Activated CD8-positive, alpha-beta memory T cell treated with anti-CD3 and anti-CD28 coated beads, Interleukin-2, amount 50 U/mL, for 1 hour (primary cell): ENCODE results near the gene PNPLA3.

Experiments used
- DNase-seq: peaks from one replicate; pipeline ENCODE4 v3.0.0-alpha.2; 2020; ENCODE audit errors: extremely low read depth

Gene PNPLA3

GRCh38 chr22:43923631-43924464, at the start of gene PNPLA3:
Gene PNPLA3 (plus strand): TSS chr22:43923805. CDS start chr22:43923912, 107 bp downstream.
- peak; percentile 47 for DNase-seq

- no peak for DNase-seq
These were observed 46.6 kb upstream of the PNPLA3 start for GRCh38 chr22:43876866-43877509.

- DNase-seq, result no peak
These were observed 45.4 kb upstream of the PNPLA3 start for GRCh38 chr22:43878079-43878795.

GRCh38 chr22:43878831-43879550, 44.6 kb upstream of the PNPLA3 start:
- DNase-seq, result no peak

GRCh38 chr22:43879901-43880540, 43.6 kb upstream of the PNPLA3 start:
- DNase-seq, result no peak

- no peak for DNase-seq
These were observed 43.0 kb upstream of the PNPLA3 start for GRCh38 chr22:43880541-43880991.

- no peak for DNase-seq
These were observed 42.2 kb upstream of the PNPLA3 start for GRCh38 chr22:43881091-43882061.

GRCh38 chr22:43882122-43882767, 41.4 kb upstream of the PNPLA3 start:
- DNase-seq, result no peak

GRCh38 chr22:43883012-43883661, 40.5 kb upstream of the PNPLA3 start:
- no peak for DNase-seq

- no peak for DNase-seq
These were observed 39.7 kb upstream of the PNPLA3 start for GRCh38 chr22:43883719-43884415.

- DNase-seq, result no peak
These were observed 38.8 kb upstream of the PNPLA3 start for GRCh38 chr22:43884600-43885318.

- DNase-seq, result no peak
These were observed 38.3 kb upstream of the PNPLA3 start for GRCh38 chr22:43885319-43885671.

- DNase-seq, result no peak
These were observed 37.8 kb upstream of the PNPLA3 start for GRCh38 chr22:43885786-43886185.

- no peak for DNase-seq
These were observed 37.4 kb upstream of the PNPLA3 start for GRCh38 chr22:43886231-43886630.

- no peak for DNase-seq
These were observed 36.2 kb upstream of the PNPLA3 start for GRCh38 chr22:43887391-43887790.

GRCh38 chr22:43888740-43889139, 34.9 kb upstream of the PNPLA3 start:
- DNase-seq, result no peak

- no peak for DNase-seq
These were observed 34.3 kb upstream of the PNPLA3 start for GRCh38 chr22:43889201-43889859.
